GM18519 (cell line): ENCODE data around the gene SPPL3.
"Not testable (repeated sequence)": the region's sequence is repeated elsewhere in the genome, so short reads cannot be mapped to it uniquely, and the experiment has no call there.

Source experiments
- ATAC-seq: cut with Tn5 transposase; IDR thresholded peaks from one replicate; pipeline ENCODE4 v1.9.1; 2021; ENCODE audit warnings: mild to moderate bottlenecking, moderate library complexity; ENCODE audit not compliant: unreplicated experiment, low FRiP score

The SPPL3 gene

DNA sequence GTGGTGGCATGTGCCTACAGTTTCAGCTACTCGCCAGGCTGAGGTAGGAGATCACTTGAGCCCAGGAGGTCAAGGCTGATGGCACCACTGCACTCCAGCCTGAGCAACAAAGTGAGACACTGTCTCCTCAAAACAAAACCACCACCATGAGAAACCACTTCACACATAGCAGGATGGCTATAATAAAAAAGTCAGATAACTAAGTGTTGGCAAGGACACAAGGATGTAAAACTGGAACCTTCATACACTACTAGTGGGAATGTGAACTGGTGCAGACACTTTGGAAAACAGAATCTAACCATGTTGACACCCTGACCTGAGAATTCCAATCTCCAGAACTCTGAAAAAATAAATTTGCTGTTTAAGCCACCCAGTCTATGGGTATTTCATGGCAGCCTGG lies 110.8 kb downstream of the SPPL3 start:
- no peak for ATAC-seq

DNA sequence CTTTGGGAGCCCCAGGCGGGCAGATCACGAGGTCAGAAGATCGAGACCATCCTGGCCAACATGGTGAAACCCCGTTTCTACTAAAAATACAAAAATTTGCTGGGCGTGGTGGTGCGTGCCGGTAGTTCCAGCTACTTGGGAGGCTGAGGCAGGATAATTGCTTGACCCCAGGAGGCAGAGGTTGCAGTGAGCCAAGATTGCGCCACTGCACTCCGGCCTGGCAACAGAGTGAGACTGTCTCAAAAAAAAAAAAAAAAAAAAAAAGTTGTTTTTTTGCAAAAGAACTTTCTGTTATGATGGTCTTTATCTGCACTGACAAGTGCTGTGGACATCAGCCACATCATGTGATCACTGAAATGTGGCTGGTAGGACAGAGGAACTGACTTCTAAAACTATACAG lies 111.7 kb downstream of the SPPL3 start:
- ATAC-seq = not testable (repeated sequence)

DNA sequence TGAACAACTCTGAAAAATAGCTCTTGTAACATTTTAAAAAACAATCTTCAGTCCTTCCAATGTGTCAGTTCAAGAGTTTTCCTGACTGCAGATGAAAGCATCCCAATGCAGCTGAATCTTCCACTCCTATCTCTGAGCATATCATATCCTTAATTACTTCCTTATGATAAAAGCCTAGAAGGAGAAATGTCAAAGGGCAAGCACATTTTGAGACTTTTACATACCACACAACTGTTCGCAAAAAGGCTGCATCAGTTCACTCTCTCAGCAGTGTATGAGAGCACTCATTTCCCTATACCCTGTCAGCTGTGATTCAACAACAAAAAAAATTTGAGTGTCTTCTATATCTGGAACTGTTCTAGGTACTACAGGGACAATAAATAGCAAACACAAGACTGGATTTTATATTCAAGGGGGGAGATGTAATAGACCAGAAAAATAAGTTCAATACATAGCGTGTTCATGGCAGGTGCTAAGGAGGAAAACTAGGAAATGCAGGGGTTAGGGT lies 112.4 kb downstream of the SPPL3 start:
- no peak for ATAC-seq

DNA sequence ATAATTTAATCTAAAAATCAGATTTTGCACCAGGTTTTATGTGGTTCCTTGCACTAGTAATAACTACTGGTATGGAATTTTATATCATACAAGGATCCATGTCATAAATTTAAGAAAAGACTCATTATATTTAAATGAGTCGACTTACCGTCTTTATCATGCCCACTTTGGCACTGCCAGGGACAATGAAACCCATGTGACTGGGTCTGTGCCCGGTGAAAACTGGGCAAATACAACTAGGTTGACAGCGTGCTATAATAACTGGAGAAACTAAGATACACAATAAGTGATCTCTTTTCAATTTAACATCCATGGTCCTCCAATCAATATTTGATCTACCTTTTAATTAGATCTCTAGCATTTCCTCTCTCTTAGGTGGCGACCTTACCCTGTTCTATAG lies 114.0 kb downstream of the SPPL3 start:
- ATAC-seq = no peak

DNA sequence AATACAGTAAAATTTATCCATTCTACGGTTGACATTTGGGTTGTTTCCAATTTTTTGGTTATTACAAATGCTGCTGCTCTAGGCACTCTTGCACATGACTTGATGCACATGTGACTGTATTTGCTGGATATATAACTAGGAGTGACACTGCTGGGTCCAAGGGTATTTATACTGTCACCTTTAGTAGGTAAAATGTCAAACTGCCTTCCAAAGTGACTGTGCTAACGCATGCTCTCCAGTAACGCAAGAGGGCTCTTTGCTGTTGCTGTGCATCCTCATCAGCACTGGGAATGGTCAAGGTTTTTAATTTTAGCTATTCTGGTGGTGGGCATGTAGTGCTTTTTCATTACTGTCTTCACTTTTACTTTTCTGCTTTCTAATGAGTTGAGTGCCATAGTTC lies 116.3 kb downstream of the SPPL3 start:
- ATAC-seq = no peak

DNA sequence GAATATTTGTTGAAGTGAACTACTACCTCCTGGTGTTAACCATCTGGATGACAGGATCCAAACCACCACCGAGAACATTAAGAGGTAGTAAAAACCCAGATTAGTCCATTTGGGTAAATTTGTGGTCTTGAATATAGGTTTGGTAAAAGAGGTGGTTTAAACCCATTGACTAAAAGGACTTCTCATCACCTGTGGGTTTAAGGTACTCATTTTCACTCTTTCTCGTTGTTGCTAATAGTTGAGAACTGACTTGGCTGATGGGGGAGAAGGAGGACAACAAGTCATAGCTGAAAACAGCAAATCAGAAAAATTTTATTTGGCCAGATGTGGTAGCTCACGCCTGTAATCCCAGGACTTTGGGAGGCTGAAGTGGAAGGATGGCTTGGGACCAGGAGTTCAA lies 119.4 kb downstream of the SPPL3 start:
- ATAC-seq = no peak

DNA sequence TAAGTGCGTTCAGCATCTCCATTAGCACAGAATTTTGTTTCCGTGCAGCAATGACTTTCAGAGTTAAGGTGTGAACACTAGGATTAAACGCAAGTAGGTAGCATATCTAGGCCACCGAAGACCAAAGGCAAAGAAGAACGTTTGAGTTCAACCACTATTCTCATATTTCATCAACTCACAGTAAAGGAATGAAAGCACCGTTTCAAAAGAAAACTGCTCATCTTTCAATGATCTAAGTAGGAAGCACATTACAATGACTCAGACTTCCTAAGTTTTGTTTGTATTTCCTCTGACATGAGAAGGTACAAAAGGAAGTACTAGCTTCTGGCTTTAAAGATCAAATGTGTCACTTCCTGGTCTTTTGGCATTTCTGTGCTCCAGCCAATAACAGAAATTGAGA lies 121.0 kb downstream of the SPPL3 start:
- no peak for ATAC-seq

DNA sequence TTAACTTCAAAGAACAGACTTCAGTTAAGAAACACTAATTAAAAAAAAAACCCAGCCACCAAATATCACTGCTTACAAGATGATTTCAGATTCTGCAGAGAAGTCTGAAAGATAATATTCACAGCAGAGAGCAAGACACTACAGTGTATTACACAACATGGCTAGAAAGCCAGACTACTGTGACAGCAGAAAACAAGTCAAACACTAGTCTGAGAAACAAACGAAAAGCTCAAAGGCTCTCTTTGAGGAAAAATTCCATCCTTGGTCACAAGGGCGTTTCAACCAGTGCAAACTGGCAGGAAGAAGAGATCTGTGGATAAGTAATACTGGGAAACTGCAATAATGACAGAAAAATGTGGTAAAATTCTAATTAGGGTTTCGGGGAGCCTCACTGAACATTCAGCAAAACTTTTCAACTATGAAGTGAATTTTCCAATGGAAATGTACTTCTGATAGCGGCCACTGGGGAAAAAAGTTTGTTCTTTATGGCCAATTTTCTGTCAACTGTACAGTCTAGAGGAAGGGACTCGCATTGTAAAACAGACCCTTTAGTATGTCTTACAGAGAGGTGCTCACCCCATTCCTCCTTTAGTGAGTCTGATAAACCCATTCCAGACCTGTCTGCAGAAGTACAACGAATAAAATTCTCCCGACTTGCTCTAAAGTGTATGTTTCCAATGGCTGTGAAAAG lies 128.2 kb downstream of the SPPL3 start:
- no peak for ATAC-seq

DNA sequence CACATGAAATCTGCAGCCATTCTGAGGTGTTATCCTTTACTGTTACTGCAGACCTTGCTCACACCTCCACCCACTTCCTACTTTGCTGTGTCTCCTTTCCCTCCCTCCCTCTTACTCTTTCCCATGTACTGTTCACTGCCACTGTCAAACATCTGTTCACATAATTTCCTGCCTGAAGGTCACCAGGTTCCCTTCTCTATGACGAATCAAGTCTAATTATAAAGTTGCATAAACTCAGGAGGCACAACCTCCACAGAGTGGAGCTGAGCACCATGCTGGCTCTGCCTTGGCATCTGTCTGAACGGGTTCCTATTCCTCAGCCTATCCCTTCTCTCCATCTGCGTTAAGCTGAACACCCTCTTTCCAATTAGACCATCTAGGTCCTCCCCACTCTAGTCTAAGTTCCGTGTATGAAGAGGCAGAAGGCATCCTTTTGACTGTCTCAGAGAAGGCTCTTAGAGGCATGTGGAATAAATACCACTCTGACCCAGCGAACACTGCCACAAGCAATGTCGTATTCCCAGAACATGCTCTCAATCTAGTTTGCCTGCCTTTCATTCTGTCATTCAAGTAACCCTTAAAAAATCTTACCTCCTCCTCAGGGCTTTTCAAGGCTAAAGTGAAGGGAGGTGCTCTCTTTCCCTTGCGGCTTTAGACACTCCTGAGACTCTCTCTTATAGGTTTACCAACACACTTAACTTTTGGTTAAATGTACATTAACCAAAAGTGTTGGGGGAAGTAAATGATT lies 129.8 kb downstream of the SPPL3 start:
- no peak for ATAC-seq

DNA sequence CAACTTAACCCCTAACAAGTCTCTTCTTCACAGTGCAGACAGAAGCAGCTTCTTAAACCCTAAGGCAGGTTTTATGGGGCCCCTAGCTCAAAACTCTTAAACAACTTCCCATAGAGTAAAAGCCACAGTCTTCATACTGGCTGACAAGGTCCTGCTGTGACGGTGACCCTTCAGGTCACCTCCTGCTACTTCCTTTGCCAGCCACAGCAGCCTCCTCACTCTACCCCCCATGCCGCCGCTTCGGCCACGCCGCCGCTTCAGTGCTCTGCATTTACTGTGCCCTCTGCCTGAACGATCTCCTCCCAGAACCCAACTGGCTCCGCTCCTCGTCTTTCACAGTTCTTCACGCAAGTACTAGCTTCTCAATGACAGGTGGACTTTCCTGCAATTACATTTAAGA lies 133.1 kb downstream of the SPPL3 start:
- no peak for ATAC-seq

DNA sequence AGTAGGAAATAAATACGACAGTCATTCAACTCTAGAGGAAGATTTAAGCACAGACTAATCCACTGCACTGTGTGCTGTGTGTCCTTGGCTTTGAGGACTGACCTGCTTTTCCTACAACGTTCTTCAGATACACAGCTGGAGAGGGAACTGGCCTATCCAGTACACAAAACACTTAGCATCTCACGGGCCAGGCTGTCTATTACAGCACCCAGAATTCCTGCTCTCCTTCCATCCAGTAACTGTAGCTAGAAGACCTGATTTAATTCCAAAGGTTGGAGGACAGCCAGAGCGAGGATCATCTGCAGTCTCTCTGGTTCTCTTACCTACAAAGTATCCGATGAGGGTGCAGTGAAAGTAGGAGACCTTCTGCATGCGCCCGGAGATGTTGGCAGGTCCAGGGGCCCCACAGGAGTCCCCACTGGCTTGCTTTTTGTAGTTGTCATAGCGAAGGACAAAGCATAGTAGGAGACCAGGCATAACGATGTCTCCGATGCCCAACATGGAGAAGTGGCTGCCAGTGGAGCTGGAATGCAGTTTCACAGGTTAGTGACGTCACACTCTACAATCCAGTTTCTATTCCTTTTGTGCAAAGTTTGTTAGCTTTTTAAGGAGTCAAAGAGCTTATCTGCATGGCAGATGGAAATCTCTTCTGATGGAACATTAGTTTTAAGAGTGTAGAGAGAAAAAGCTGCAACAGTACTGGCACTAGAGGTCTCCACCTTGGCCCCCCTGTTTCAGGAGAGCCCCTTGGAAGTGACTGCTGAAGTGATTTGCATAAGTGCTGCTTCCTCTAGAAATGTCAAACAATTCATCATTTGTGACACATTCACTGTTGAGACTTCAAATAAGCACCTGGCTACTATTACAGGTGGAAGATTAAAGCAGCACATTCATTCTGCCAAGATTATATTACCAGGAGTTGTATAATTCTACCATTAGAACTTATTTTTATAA lies 136.8 kb downstream of the SPPL3 start:
- ATAC-seq = no peak

DNA sequence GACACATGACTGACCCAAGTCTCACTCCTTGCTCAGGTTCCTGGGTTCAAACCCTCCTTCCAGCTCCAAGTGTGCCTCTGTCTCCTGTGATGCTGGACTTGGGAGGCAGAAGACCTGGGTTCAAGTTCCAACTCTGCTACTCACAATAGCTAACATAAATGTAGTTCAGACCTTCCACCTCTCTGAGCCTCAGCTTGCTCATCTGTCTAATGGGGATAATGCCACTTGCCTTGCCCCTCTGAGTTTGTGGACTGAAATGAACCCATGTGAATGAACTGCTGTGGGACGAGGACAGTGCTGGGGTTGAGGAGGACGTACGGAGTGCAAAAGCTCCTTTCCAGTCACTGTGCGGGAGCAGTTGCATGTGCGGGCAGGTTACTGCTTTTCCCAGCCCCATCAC lies 137.6 kb downstream of the SPPL3 start:
- ATAC-seq = no peak

DNA sequence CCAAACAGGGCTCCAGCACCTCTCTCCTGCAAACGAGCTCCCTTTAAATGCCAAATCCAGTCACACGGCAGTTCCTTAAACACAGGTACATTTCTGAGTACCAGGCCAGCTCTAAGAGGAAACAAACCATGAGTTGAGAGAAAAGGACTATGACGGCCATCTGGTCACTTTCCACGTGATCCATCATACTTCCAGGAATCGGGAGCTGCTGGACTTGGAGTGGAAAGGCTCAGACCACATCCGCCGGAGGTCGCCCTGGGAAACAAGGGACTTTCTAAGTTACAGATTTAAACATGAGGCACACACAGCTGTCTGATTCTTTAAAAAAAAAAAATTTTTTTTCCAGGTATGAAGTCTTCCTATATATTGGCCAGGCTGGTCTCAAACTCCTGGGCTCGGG lies 139.3 kb downstream of the SPPL3 start:
- no peak for ATAC-seq

DNA sequence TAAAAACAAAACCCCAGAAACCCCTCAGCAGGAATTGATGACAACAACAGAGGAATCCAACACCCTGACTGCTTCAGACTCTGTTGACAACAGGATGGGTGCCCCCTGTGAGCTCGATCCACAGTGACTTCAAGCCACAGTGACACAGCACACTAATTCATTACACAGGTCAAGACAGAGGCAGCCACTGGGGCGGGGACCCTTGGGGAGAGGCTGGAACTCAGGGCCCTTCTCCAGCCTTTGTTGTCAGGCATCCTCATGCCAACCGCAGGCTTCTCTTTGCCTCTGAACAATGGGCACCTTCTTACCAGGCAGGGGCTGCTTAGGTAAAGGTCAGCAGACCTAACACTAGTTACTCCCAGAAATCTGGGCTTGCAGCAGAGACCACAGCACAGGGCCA lies 140.9 kb downstream of the SPPL3 start:
- no peak for ATAC-seq

DNA sequence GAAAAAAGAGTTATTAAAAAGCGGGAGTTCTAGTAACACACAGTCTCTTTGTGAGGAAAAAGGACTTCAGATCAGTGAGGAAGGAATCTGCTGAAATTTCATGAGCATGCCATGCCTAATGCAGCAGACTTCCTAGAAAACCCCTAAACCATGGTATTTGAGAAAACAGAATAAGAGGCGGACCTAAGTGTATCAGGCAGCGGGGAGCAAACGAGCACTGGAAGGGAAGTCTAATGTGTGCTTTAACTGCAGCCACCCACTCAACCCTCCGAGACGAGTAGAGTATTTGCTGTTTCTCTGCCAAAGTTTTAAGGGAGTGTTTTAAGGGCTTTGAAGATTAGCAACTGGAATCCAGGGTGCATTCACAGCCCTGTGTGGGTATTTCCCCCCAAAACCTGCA lies 142.1 kb downstream of the SPPL3 start:
- no peak for ATAC-seq

DNA sequence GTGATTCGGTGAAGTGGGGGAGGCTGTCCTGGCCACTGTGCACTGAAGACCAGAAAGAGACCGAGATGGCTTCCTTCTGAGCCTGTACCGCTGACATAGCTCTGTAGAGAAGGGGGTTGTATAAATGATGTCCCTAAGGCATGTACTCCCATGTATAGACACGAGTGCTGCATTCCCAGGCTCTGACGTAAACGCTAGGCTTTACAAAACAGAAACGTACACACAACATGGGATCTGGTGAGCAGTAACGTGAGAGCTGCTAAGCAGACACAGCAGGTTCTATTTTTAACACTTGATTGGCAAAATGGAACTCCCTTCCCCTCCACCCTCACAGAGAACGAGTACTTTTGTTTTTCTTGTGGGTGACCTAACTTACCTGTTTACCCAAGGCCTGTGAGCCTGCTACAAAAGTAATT lies 142.6 kb downstream of the SPPL3 start:
- ATAC-seq = no peak

DNA sequence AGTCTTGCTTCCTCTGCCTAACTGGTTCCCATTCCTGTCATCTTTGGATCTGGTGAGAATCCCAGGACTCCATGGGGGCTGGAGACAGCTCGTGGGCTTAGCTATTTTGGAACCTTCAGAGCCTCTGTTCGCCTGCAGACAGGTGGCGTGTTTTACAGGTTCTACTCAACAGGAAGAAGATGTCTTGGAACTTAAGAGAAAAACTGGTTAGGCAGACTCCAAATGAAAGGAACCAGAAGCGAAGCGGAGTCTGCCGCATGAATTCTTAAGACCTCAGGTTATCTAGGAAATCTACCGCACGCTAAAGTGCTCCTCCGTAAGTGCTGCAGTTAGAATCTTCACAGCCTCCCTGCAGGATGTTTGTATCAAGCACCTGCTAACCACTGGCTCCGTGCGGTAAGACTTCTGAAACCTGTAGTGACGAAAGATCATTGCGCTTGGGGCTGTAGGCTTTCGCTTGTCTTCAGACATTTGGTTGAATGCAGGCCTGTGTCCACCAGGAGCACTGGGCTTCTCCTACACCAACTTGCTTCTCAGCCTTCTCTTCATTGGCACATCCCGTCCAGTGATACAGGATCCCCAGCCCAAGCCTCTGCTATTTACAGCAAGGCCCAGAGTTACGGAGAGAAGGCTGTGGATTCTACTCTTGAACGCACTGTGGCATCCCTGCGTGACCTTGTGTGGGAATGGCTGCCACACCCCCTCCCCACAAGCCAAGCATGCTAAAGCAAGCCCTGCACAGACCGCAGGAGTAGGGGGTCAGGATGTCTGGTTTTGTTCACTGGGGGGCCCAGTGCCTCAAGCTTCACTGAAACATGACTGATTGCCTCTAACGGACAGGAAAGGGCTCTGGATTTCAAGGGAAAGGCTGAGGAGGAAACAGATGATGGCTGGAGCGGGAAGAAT lies 143.6 kb downstream of the SPPL3 start:
- ATAC-seq = no peak

DNA sequence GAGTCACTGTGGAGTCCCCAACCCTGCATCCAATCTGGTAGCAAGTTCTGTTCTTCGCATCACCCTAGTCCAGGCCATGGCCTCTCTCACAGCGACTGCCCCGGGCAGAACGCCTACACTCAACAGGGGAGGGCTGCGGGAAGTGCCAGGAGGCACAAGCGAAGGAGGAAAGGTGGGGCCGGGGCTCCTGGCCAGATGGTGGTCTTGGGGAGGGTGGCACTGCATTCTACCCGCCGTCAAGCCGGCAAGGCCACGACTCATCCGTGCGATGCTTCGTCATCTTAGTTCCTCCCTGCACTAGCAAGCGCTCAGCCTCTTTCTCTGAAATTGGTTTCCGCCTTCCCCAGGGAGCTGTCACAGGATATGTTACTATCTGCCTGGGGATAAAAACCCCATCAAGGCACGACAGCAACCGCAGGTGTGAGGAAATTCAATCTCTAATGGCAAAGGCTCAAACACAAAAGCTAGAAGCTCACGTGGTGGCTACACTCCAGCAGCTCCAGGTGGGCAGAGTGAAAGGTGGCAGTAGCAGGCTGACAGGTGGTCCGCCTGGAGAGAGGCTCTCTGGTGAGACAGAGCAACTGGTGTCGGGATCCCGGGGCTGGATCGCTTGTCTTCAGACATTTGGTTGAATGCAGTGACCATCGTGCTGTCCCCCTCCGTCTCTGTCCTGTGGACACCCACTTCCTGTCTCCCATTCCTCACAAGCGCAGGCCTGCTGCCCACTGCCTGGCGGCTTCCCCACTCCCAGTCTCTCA lies 144.4 kb downstream of the SPPL3 start:
- no peak for ATAC-seq
